OCI-LY1 (cell line): ENCODE results near the gene JAG1.

Experiments used
- H2AFZ ChIP-seq: fragments of 200-600 bp; sonication (generic), shearing (Covaris generic); 2 replicates; pipeline ENCODE4 v1.6.0; 2014; ENCODE audit warnings: antibody characterized with exemption, mild to moderate bottlenecking, low read length
- H3F3A ChIP-seq: fragments of 200-600 bp; sonication (generic), shearing (Covaris generic); 2 replicates; pipeline ENCODE4 v1.6.0; 2014; ENCODE audit warnings: mild to moderate bottlenecking, antibody characterized with exemption, low read length, moderate library complexity; ENCODE audit not compliant: insufficient read depth
- H3K27ac ChIP-seq: fragments of 200-600 bp; sonication (generic); 2 replicates; pipeline ENCODE4 v1.5.1; 2014; ENCODE audit warnings: low read length, mixed run types, mild to moderate bottlenecking, low read depth; ENCODE audit not compliant: poor library complexity, severe bottlenecking
- H3K27me3 ChIP-seq: fragments of 200-600 bp; sonication (generic); 2 replicates; pipeline ENCODE4 v1.6.0; 2014; ENCODE audit warnings: antibody characterized with exemption, mild to moderate bottlenecking, low read length, moderate library complexity; ENCODE audit not compliant: insufficient read depth
- H3K36me3 ChIP-seq: fragments of 200-600 bp; sonication (generic); 2 replicates; pipeline ENCODE4 v1.6.1; 2014; ENCODE audit warnings: mild to moderate bottlenecking, antibody characterized with exemption, low read length, moderate library complexity, mixed read lengths; ENCODE audit not compliant: insufficient read depth
- H3K4me1 ChIP-seq: fragments of 200-600 bp; sonication (generic); 2 replicates; pipeline ENCODE4 v1.5.1; 2014; ENCODE audit warnings: mild to moderate bottlenecking, low read length, moderate library complexity; ENCODE audit not compliant: insufficient read depth, severe bottlenecking
- H3K4me2 ChIP-seq: fragments of 200-600 bp; sonication (generic), shearing (Covaris generic); 2 replicates; pipeline ENCODE4 v1.6.1; 2014; ENCODE audit warnings: low read length
- H3K4me3 ChIP-seq: fragments of 200-600 bp; sonication (generic); 2 replicates; pipeline ENCODE4 v1.5.1; 2014; ENCODE audit warnings: low read length, low read depth, mild to moderate bottlenecking, mixed read lengths; ENCODE audit not compliant: poor library complexity, severe bottlenecking
- H3K79me2 ChIP-seq: fragments of 200-600 bp; shearing (Covaris generic); 2 replicates; pipeline ENCODE4 v1.6.1; 2016; ENCODE audit warnings: mixed run types, low read length, mixed read lengths; ENCODE audit not compliant: insufficient read depth
- H3K9ac ChIP-seq: fragments of 200-600 bp; sonication (generic), shearing (Covaris generic); 2 replicates; pipeline ENCODE4 v1.6.1; 2014; ENCODE audit warnings: mild to moderate bottlenecking, low read length, mixed read lengths
- H3K9me2 ChIP-seq: fragments of 200-600 bp; sonication (generic), shearing (Covaris generic); 2 replicates; pipeline ENCODE4 v1.6.1; 2014; ENCODE audit warnings: low read depth, mild to moderate bottlenecking, low read length, mixed read lengths
- H3K9me3 ChIP-seq: fragments of 200-600 bp; shearing (Covaris generic); 2 replicates; pipeline ENCODE4 v1.6.1; 2014; ENCODE audit warnings: low read length, mixed read lengths
- H4K20me1 ChIP-seq: fragments of 200-600 bp; sonication (generic), shearing (Covaris generic); 2 replicates; pipeline ENCODE4 v1.6.0; 2016; ENCODE audit warnings: mild to moderate bottlenecking, low read length; ENCODE audit not compliant: insufficient read depth
- EZH2 ChIP-seq: fragments of 200-600 bp; sonication (generic), shearing (Covaris generic); IDR thresholded peaks from 2 replicates; pipeline ENCODE4 v1.8.0; 2017; ENCODE audit warnings: borderline replicate concordance, mixed run types, mild to moderate bottlenecking, antibody characterized with exemption, low read length, moderate library complexity, mixed read lengths
- TF ChIP-seq, protein P1 (sequence below): fragments of 200-600 bp; sonication (generic), shearing (Covaris generic); IDR thresholded peaks from 2 replicates; pipeline ENCODE4 v1.5.1; 2017; ENCODE audit warnings: mild to moderate bottlenecking, antibody characterized with exemption, low read length, moderate library complexity, mixed read lengths

JAG1 gene

DNA sequence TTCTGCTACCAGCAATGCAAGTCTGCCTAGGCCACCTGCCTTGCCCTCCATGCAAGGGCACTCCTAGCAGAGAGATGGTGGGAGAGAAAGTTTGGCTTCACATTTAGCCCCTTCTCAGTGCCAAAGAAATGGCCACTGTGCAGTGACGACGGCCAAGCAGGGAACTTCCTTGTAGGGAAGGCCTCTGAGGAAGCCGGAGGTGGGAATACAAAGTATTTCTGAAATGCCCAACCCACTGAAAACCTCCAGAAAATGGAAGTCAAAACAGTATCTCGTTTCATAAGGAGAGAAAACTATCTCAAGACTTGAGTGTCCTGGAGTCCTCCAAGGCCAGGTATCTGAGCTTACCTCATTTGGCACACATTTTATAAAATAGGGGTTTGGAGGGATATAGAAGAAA lies 42.7 kb downstream of the JAG1 start:
- H3K27me3 ChIP-seq: no peaks in the 10 kb centered on the region
- no peaks in the 10 kb centered on the region for H3K9me3 ChIP-seq
- H2AFZ ChIP-seq: no peak overlapping the region
- H4K20me1 ChIP-seq: no peaks in the 10 kb centered on the region
- no peak overlapping the region for H3K4me3 ChIP-seq
- no peak overlapping the region for H3K9ac ChIP-seq
- no peaks in the 10 kb centered on the region for H3F3A ChIP-seq
- no peak for TF ChIP-seq EZH2
- TF ChIP-seq, protein P1, sequence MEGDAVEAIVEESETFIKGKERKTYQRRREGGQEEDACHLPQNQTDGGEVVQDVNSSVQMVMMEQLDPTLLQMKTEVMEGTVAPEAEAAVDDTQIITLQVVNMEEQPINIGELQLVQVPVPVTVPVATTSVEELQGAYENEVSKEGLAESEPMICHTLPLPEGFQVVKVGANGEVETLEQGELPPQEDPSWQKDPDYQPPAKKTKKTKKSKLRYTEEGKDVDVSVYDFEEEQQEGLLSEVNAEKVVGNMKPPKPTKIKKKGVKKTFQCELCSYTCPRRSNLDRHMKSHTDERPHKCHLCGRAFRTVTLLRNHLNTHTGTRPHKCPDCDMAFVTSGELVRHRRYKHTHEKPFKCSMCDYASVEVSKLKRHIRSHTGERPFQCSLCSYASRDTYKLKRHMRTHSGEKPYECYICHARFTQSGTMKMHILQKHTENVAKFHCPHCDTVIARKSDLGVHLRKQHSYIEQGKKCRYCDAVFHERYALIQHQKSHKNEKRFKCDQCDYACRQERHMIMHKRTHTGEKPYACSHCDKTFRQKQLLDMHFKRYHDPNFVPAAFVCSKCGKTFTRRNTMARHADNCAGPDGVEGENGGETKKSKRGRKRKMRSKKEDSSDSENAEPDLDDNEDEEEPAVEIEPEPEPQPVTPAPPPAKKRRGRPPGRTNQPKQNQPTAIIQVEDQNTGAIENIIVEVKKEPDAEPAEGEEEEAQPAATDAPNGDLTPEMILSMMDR: no peak
- H3K36me3 ChIP-seq: no peaks in the 10 kb centered on the region
- H3K4me2 ChIP-seq: no peak overlapping the region
- H3K79me2 ChIP-seq: no peaks in the 10 kb centered on the region
- H3K4me1 ChIP-seq: no peaks in the 10 kb centered on the region
- no peaks in the 10 kb centered on the region for H3K9me2 ChIP-seq
- H3K27ac ChIP-seq: no peak overlapping the region

DNA sequence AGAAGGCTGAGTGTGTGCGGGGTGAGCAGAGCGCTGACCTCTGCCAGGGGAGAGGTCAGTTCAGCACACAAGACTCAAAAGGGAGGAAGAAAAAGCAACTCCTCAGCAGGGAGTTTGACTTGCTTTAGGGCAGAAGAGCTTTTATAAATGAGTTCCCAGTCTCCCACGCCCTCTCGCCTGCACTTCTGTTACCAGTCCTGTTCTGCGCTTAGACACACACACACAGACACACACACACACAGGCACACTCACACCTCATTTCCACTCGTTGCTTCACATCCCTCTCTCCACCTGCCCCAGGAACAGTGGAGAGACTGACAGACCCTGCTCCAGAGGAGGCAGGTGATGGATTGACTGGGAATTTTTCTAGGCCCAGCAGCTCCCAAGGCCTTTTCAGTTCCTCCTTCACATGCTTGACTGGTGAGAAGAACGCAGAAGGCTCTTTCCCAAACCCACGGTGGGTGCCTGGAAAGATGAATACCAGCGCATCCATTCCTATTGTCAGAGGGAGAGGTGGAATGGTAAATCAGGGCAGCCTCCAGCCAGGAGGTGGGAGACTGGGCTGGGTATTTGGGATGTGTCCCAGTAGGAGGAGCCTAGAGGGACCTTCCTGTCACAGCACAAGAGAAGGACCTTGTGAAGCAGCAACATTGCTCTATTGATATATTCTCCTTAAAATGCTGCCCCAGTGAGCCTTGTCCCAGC lies 43.7 kb downstream of the JAG1 start:
- Histone ChIP-seq H3K9me3 (no peaks in the 10 kb centered on the region), H3F3A (no peaks in the 10 kb centered on the region), H3K79me2 (no peaks in the 10 kb centered on the region), H2AFZ (no peak overlapping the region), H3K4me2 (no peak overlapping the region), H4K20me1 (no peaks in the 10 kb centered on the region), H3K27me3 (no peaks in the 10 kb centered on the region), H3K27ac (no peak overlapping the region), H3K9ac (no peak overlapping the region), H3K9me2 (no peaks in the 10 kb centered on the region), H3K36me3 (no peaks in the 10 kb centered on the region), H3K4me3 (no peak overlapping the region), H3K4me1 (no peaks in the 10 kb centered on the region)
- TF ChIP-seq, protein P1: no peak
- TF ChIP-seq EZH2: no peak

DNA sequence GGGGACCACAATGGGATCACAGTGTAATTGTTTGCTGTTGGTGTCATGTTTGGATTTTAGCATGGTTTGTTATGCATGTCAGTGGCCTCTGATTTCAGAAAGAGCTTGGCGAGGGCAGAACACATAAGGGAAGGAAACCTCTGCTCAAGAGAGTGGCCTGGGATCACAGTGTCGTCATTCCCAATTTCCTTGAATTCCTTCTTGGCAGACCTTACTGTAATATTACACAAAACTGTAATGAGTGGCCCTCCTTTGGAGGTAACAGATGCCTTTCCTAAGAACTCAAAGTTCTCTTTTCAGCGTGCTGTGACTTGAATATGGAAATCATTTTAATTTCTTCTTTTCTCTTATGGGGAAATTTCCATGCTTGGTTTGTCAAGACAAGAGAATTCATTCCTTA lies 46.9 kb downstream of the JAG1 start:
- Histone ChIP-seq H3K4me1 (no peaks in the 10 kb centered on the region), H3K27me3 (no peaks in the 10 kb centered on the region), H3F3A (no peaks in the 10 kb centered on the region), H3K36me3 (no peaks in the 10 kb centered on the region), H2AFZ (no peak overlapping the region), H3K27ac (no peak overlapping the region), H3K9ac (no peak overlapping the region), H3K9me3 (no peaks in the 10 kb centered on the region), H3K4me3 (no peak overlapping the region), H4K20me1 (no peaks in the 10 kb centered on the region), H3K4me2 (no peak overlapping the region), H3K79me2 (no peaks in the 10 kb centered on the region), H3K9me2 (no peaks in the 10 kb centered on the region)
- TF ChIP-seq, protein P1: no peak
- no peak for TF ChIP-seq EZH2
